Measurements from ENCODE around the gene HTR7. TPM values are rescaled to one million over a fixed set of nuclear protein-coding genes. Genes with fewer than 3 reads are reported as not detected.

Gene HTR7
- total and polyA plus RNA-seq, 2 of the 4 experiments (the other 2 are of a cell fraction), result 0.43 to 0.72 TPM

DNA sequence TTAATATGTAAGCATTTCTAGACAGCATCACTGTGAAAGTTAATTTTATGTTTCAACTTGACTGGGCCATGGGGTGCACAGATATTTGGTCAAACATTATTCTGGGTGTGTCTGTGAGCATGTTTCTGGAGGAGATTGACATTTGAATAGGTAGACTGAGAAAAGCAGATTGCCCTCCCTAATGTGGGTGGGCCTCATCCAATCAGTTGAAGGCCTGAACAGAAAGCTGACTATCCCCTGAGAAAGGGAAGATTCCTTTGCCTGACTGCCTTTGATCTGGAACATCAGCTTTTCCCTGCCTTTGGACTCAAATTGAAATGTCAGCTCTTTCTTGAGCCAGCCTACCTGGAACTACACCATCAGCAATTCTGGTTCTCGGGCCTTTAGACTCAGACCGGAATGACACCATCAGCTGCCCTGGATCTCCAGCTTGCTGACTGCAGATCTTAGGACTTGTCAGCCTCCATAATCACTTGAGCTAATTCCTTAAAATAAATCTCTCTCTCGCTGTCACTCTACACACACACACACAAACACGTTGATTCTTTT lies 8.3 kb upstream of the HTR7 start:
- BruUV-seq (replicated peaks), result no TSS peak
- WGBS, 2 experiments (ENCODE audit: extremely low coverage in 2 of 2, insufficient read length in 1 of 2), result 85% methylated on average over 4 of the region's 4 CpGs; no CpG with 5 or more reads in 1 of the 2 experiments
- Histone ChIP-seq H4K20me1 (ENCODE audit: insufficient read depth, low read length) (no peaks in the 10 kb centered on the region), H4K8ac (ENCODE audit: low read depth in 2 of 2, low read length in 2 of 2) (no peak overlapping the region), H2AK5ac (ENCODE audit: low read depth, low read length) (no peak overlapping the region), H2BK5ac (ENCODE audit: low read depth, low read length, poor library complexity, severe bottlenecking) (no peak overlapping the region), H4K91ac (ENCODE audit: insufficient read depth, low read depth, low read length) (no peak overlapping the region), H3K36me3 (ENCODE audit: control insufficient read depth, insufficient read depth, low read length) (no peaks in the 10 kb centered on the region), H2BK120ac (ENCODE audit: low read depth, low read length) (no peak overlapping the region), H3K18ac (ENCODE audit: low read depth, low read length) (no peak overlapping the region), H2BK20ac (ENCODE audit: low read depth, low read length) (no peak overlapping the region), H2AFZ (replicated peaks; ENCODE audit: low read length, poor library complexity) (no peak overlapping the region), H2AK9ac (replicated peaks; ENCODE audit: low read depth, low read length, poor library complexity) (no peak overlapping the region), H3K79me1 (ENCODE audit: low read depth in 1 of 2, low read length in 2 of 2) (no peaks in the 10 kb centered on the region), H2BK15ac (ENCODE audit: low read depth, low read length) (no peak overlapping the region), H3K4me1 (ENCODE audit: control insufficient read depth, insufficient read depth, low read length) (no peaks in the 10 kb centered on the region), H3K9me1 (ENCODE audit: insufficient read depth, low read length) (peaks cover 2% of the 10 kb centered on the region; the same call in 1 of the 2 replicates), H3K27me3 (ENCODE audit: control insufficient read depth, insufficient read depth, low read length) (peaks cover 28% of the 10 kb centered on the region), H3K56ac (ENCODE audit: extremely low read depth, insufficient read depth, low read length) (no peak overlapping the region), H3K4ac (ENCODE audit: low read depth, low read length) (no peak overlapping the region), H3K4me2 (ENCODE audit: low read depth, low read length) (no peak overlapping the region), H3K4me3 (ENCODE audit: insufficient read depth, low read depth, low read length) (no peak overlapping the region), H3K14ac (replicated peaks; ENCODE audit: low read depth, low read length) (no peak overlapping the region), H3K23ac (ENCODE audit: low read depth, low read length) (no peak overlapping the region), H4K5ac (ENCODE audit: low read depth, low read length) (no peak overlapping the region), H3K9me3 (ENCODE audit: control insufficient read depth, insufficient read depth, low read length) (no peaks in the 10 kb centered on the region), H3K27ac (ENCODE audit: insufficient read depth, low read length) (no peak overlapping the region), H3K9ac (ENCODE audit: low read depth, low read length) (no peak overlapping the region)
- DNase-seq, result no peak
- intact Hi-C loops (cut with micrococcal nuclease) (loop anchor here (10.0 kb wide), 1 partner anchor 1441 kb away; no protein-coding TSS in a partner anchor), dilution Hi-C loops (cut with HindIII; ENCODE audit: low sequenced_read_pairs, unreplicated experiment) (no loop called here), in situ Hi-C loops (cut with MboI; ENCODE audit: low sequenced_read_pairs) (loop anchor here (5.0 to 25.0 kb wide), 3 partner anchors 119 to 1429 kb away; no protein-coding TSS in a partner anchor)
- POLR2A ChIA-PET (ENCODE audit: unreplicated experiment), result no interaction called here
- ATAC-seq (ENCODE audit: low read depth), result no peak
- no peak for TF ChIP-seq MXI1 (IDR thresholded peaks at IDR 0.05; ENCODE audit: borderline replicate concordance, low read depth, low read length)
- TF ChIP-seq, protein P1, sequence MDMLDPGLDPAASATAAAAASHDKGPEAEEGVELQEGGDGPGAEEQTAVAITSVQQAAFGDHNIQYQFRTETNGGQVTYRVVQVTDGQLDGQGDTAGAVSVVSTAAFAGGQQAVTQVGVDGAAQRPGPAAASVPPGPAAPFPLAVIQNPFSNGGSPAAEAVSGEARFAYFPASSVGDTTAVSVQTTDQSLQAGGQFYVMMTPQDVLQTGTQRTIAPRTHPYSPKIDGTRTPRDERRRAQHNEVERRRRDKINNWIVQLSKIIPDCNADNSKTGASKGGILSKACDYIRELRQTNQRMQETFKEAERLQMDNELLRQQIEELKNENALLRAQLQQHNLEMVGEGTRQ (IDR thresholded peaks at IDR 0.05; ENCODE audit: low read depth, low read length), result no peak
- TF ChIP-seq, protein P2, sequence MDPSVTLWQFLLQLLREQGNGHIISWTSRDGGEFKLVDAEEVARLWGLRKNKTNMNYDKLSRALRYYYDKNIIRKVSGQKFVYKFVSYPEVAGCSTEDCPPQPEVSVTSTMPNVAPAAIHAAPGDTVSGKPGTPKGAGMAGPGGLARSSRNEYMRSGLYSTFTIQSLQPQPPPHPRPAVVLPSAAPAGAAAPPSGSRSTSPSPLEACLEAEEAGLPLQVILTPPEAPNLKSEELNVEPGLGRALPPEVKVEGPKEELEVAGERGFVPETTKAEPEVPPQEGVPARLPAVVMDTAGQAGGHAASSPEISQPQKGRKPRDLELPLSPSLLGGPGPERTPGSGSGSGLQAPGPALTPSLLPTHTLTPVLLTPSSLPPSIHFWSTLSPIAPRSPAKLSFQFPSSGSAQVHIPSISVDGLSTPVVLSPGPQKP (IDR thresholded peaks at IDR 0.05; ENCODE audit: borderline replicate concordance, low read depth, low read length), result no peak
- no peak for TF ChIP-seq MAFK (IDR thresholded peaks at IDR 0.05; ENCODE audit: low read depth, low read length)
- TF ChIP-seq RFX5 (IDR thresholded peaks at IDR 0.05; ENCODE audit: low read depth, low read length), result no peak
- TF ChIP-seq, protein P3, sequence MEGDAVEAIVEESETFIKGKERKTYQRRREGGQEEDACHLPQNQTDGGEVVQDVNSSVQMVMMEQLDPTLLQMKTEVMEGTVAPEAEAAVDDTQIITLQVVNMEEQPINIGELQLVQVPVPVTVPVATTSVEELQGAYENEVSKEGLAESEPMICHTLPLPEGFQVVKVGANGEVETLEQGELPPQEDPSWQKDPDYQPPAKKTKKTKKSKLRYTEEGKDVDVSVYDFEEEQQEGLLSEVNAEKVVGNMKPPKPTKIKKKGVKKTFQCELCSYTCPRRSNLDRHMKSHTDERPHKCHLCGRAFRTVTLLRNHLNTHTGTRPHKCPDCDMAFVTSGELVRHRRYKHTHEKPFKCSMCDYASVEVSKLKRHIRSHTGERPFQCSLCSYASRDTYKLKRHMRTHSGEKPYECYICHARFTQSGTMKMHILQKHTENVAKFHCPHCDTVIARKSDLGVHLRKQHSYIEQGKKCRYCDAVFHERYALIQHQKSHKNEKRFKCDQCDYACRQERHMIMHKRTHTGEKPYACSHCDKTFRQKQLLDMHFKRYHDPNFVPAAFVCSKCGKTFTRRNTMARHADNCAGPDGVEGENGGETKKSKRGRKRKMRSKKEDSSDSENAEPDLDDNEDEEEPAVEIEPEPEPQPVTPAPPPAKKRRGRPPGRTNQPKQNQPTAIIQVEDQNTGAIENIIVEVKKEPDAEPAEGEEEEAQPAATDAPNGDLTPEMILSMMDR (conservative IDR thresholded peaks at IDR 0.05; ENCODE audit: low read depth, low read length), result no peak
- no peak for TF ChIP-seq CHD1 (IDR thresholded peaks at IDR 0.05; ENCODE audit: low read depth, low read length)
- TF ChIP-seq SMC3 (IDR thresholded peaks at IDR 0.05; ENCODE audit: low read depth, low read length), result no peak
- TF ChIP-seq BHLHE40 (IDR thresholded peaks at IDR 0.05; ENCODE audit: low read depth, low read length), result no peak
- no peak for TF ChIP-seq NFE2L2 (IDR thresholded peaks at IDR 0.05; ENCODE audit: low read depth, low read length)
- TF ChIP-seq RCOR1 (IDR thresholded peaks at IDR 0.05; ENCODE audit: insufficient replicate concordance, low read length), result no peak
- TF ChIP-seq FOS (IDR thresholded peaks at IDR 0.05; ENCODE audit: low read depth, low read length), result no peak
- TF ChIP-seq CEBPB (IDR thresholded peaks at IDR 0.05; ENCODE audit: low read depth, low read length), result no peak
- TF ChIP-seq MAZ (IDR thresholded peaks at IDR 0.05; ENCODE audit: borderline replicate concordance, low read depth, low read length), result no peak
- TF ChIP-seq POLR2A (IDR thresholded peaks at IDR 0.05; ENCODE audit: low read depth, low read length), result no peak
- TF ChIP-seq RAD21 (IDR thresholded peaks at IDR 0.05; ENCODE audit: low read length), result no peak
- CTCF ChIA-PET, result interaction anchor here (0.6 to 1.5 kb wide), 18 partner anchors 9 to 1035 kb away, joined by 3 to 12 read pairs (median 4); no protein-coding TSS in a partner anchor

All from IMR-90 (cell line).